SIG-M5 treated with dmso at 0.1 percent for 504 hours (cell line): ENCODE measurements around the gene NRP2.
A peak's percentile ranks its signal among the peaks of the same experiment; 100 is the strongest.

Experiments used
- DNase-seq: peaks from one replicate; lab custom pipeline; 2025; ENCODE audit not compliant: unreplicated experiment; lab: John Stamatoyannopoulos, UW

NRP2 gene, protein sequence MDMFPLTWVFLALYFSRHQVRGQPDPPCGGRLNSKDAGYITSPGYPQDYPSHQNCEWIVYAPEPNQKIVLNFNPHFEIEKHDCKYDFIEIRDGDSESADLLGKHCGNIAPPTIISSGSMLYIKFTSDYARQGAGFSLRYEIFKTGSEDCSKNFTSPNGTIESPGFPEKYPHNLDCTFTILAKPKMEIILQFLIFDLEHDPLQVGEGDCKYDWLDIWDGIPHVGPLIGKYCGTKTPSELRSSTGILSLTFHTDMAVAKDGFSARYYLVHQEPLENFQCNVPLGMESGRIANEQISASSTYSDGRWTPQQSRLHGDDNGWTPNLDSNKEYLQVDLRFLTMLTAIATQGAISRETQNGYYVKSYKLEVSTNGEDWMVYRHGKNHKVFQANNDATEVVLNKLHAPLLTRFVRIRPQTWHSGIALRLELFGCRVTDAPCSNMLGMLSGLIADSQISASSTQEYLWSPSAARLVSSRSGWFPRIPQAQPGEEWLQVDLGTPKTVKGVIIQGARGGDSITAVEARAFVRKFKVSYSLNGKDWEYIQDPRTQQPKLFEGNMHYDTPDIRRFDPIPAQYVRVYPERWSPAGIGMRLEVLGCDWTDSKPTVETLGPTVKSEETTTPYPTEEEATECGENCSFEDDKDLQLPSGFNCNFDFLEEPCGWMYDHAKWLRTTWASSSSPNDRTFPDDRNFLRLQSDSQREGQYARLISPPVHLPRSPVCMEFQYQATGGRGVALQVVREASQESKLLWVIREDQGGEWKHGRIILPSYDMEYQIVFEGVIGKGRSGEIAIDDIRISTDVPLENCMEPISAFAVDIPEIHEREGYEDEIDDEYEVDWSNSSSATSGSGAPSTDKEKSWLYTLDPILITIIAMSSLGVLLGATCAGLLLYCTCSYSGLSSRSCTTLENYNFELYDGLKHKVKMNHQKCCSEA

GRCh38 chr2:205682239-205682970 is at the start of gene NRP2:
NRP2 (plus strand) TSS chr2:205682501; CDS start chr2:205683291, 790 bp downstream.
- DNase-seq, result peak; percentile 31

GRCh38 chr2:205633994-205634393 is 48.3 kb upstream of the NRP2 start:
- no peak for DNase-seq

- no peak for DNase-seq
Measured at GRCh38 chr2:205636549-205637319, 45.6 kb upstream of the NRP2 start.

- DNase-seq, result no peak
Measured at GRCh38 chr2:205637320-205637602, 45.0 kb upstream of the NRP2 start.

GRCh38 chr2:205637779-205638503 is 44.4 kb upstream of the NRP2 start:
- no peak for DNase-seq

- DNase-seq, result no peak
Measured at GRCh38 chr2:205640716-205641115, 41.6 kb upstream of the NRP2 start.

- DNase-seq, result no peak
Measured at GRCh38 chr2:205642599-205643356, 39.5 kb upstream of the NRP2 start.

GRCh38 chr2:205643391-205643885 is 38.9 kb upstream of the NRP2 start:
- no peak for DNase-seq

GRCh38 chr2:205644018-205644417 is 38.3 kb upstream of the NRP2 start:
- no peak for DNase-seq

GRCh38 chr2:205646680-205647079 is 35.6 kb upstream of the NRP2 start:
- no peak for DNase-seq

- no peak for DNase-seq
Measured at GRCh38 chr2:205650450-205650849, 31.9 kb upstream of the NRP2 start.

DNA sequence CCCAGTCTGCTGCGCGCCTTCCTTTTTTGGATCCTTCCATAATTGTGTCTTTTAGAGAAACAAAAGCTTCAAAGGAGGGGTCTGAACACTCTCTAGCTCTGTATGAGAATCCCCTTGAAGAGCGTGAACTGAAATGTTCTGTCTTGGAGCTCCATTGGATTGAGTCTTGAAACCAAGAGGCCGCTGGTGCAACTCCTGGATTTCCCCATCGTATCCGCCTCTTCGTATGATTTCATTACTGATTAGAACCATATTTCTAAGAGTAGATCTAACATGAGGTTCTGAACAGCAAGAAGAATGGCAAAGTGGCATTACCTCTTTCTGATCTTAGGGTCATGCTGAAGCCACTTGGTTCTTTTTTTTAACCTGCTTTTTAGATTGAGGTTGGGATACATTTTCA is 31.4 kb upstream of the NRP2 start:
- DNase-seq, result no peak

DNA sequence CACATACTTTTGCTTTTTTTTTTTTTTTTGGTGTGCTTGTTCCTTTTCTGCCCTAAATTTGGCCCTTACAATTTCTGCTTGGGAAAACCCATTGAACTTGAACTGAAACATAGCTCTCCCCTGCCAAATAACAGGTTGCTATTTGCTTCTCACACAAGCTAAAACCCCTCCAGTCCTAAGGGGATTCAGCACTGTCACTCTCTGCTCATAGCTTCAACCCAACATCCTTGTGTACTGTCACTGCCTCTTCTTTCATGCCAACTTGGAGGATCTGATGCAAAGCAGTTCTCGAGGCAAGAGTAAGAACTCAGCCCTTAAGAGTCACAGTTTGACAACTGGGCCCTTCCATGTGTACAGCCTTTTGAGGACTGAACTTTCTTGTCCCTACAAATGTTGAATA is 30.6 kb upstream of the NRP2 start:
- no peak for DNase-seq

- no peak for DNase-seq
Measured at GRCh38 chr2:205654878-205655605, 27.3 kb upstream of the NRP2 start.

GRCh38 chr2:205655779-205656456 is 26.4 kb upstream of the NRP2 start:
- no peak for DNase-seq

DNA sequence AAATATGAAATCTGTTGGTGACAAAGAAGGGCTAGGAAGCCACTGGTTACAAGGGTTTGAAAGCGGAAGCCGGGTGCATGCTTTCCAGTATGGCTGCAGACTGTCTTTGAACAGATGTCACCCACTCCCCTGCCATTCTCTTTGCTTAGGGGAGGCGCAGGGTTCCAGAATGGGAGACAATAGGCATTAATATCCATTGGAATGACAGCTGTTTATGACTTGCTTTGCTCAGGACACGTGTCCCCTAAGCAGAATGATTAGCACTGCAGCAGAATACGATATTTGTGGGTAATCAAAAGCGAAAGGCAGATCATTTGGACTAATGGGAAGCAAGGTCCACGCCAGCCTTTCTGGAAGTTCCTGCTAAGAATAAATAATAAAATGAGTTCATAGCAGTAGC is 25.8 kb upstream of the NRP2 start:
- DNase-seq, result no peak

DNA sequence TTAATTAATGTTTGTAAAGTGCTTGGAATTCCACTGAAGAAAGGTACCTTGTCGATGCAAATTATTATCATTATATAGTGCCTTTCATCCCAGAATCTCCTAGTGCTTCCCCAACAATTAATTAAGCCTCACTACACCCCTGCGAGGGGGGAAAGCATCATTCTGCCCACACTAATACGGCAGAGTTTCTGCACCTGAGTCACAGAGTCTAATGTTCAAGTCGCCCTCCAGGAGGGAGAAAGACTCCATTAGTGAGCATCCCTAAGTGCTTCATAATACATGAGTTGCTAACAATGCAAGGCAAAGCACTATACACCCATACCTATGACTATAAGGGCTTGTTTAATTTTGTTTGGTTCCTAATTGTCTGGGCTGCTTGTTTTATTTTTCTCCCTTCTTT is 25.4 kb upstream of the NRP2 start:
- DNase-seq, result no peak

DNA sequence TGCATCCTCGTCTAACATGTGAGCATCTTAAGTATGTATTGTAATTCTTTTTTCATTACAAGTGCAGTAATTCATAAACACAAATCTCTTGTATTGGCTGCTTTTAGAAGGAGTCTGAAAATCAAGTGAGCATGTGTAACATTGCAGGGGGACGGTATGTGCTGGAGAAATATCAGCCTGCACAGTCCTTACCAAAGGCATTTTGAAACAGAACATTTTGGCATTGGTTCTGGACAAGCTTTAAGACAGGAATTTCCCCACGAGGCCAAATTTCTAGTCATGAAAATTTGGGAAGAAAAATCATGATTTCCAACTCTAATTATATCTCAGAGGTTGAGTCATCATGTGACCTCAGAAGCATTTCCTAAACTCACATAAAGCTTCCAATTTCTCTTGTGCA is 24.7 kb upstream of the NRP2 start:
- DNase-seq, result no peak
